ENCODE data around the gene CWC27. TPM values are rescaled to one million over a fixed set of nuclear protein-coding genes. Genes with fewer than 3 reads are reported as not detected.

The CWC27 gene
- total RNA-seq, 1 experiment from 2014 or later = 12.6 TPM

GRCh38 chr5:64859881-64860280 is 91.2 kb downstream of the CWC27 start:
- H3K4me2 ChIP-seq (ENCODE audit: low read length) = no peak overlapping the region
- no peak overlapping the region for H3K4me3 ChIP-seq (ENCODE audit: low read length)
- BruUV-seq (replicated peaks) = no TSS peak
- ATAC-seq (no peak), DNase-seq (no peak)
- no peaks in the 10 kb centered on the region for H3K36me3 ChIP-seq (ENCODE audit: low read depth, low read length)
- ChIA-PET POLR2A (ENCODE audit: unreplicated experiment) (no interaction called here), CTCF (no interaction called here)
- intact Hi-C loops (cut with micrococcal nuclease) = no loop called here
- H4K20me1 ChIP-seq (ENCODE audit: low read length) = no peaks in the 10 kb centered on the region
- TF ChIP-seq, protein P1, sequence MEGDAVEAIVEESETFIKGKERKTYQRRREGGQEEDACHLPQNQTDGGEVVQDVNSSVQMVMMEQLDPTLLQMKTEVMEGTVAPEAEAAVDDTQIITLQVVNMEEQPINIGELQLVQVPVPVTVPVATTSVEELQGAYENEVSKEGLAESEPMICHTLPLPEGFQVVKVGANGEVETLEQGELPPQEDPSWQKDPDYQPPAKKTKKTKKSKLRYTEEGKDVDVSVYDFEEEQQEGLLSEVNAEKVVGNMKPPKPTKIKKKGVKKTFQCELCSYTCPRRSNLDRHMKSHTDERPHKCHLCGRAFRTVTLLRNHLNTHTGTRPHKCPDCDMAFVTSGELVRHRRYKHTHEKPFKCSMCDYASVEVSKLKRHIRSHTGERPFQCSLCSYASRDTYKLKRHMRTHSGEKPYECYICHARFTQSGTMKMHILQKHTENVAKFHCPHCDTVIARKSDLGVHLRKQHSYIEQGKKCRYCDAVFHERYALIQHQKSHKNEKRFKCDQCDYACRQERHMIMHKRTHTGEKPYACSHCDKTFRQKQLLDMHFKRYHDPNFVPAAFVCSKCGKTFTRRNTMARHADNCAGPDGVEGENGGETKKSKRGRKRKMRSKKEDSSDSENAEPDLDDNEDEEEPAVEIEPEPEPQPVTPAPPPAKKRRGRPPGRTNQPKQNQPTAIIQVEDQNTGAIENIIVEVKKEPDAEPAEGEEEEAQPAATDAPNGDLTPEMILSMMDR (conservative IDR thresholded peaks at IDR 0.05; ENCODE audit: low read depth, low read length) = no peak
- TF ChIP-seq EZH2 (IDR thresholded peaks at IDR 0.05; ENCODE audit: low read length, unreplicated experiment) (no peak), EZH2phosphoT487 (IDR thresholded peaks at IDR 0.05; ENCODE audit: borderline replicate concordance, low read length) (no peak)
- no peaks in the 10 kb centered on the region for H3F3A ChIP-seq (ENCODE audit: low read length, unreplicated experiment)
- H3K9ac ChIP-seq (ENCODE audit: low read length) = no peak overlapping the region
- H3K27ac ChIP-seq (ENCODE audit: low read length) = no peak overlapping the region
- H3K27me3 ChIP-seq (ENCODE audit: low read length) = no peaks in the 10 kb centered on the region
- H3K4me1 ChIP-seq (ENCODE audit: insufficient read depth, low read length) = peaks cover 3% of the 10 kb centered on the region; the same call in 1 of the 2 replicates
- H3K9me2 ChIP-seq (replicated peaks; ENCODE audit: low read length) = no peaks in the 10 kb centered on the region
- H3K9me3 ChIP-seq (ENCODE audit: low read length) = no peaks in the 10 kb centered on the region
- no peak overlapping the region for H2AFZ ChIP-seq (ENCODE audit: low read length)
- H3K79me2 ChIP-seq (ENCODE audit: low read length) = no peaks in the 10 kb centered on the region

DNA sequence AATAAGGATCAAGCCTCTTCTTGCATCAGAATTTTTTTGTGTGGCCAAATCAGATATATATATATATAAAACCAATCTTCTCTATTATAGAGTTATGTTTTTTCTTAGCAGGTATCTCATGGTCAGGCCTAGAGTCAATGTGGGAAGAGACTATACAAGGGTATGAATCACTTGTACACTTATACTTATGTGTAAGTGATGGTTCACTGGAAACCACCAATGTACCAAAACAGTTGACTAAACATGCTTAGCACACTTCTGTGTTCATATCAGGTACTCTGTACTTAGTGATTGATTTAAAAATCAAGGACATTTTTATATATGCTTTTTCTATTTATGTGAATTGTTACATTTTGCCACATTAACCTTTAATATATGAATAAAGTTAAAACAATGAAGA is 92.6 kb downstream of the CWC27 start:
- TF ChIP-seq EZH2phosphoT487 (IDR thresholded peaks at IDR 0.05; ENCODE audit: borderline replicate concordance, low read length) = no peak
- TF ChIP-seq EZH2 (IDR thresholded peaks at IDR 0.05; ENCODE audit: low read length, unreplicated experiment) = no peak
- TF ChIP-seq, protein P1 (conservative IDR thresholded peaks at IDR 0.05; ENCODE audit: low read depth, low read length) = no peak
- no peaks in the 10 kb centered on the region for H4K20me1 ChIP-seq (ENCODE audit: low read length)
- no peaks in the 10 kb centered on the region for H3F3A ChIP-seq (ENCODE audit: low read length, unreplicated experiment)
- POLR2A ChIA-PET (ENCODE audit: unreplicated experiment) = no interaction called here
- H3K9me2 ChIP-seq (replicated peaks; ENCODE audit: low read length) = no peaks in the 10 kb centered on the region
- H3K27ac ChIP-seq (ENCODE audit: low read length) = no peak overlapping the region
- H3K27me3 ChIP-seq (ENCODE audit: low read length) = no peaks in the 10 kb centered on the region
- H3K4me2 ChIP-seq (ENCODE audit: low read length) = no peak overlapping the region
- ATAC-seq (no peak), DNase-seq (no peak)
- intact Hi-C loops (cut with micrococcal nuclease) = no loop called here
- CTCF ChIA-PET = no interaction called here
- no peak overlapping the region for H2AFZ ChIP-seq (ENCODE audit: low read length)
- H3K36me3 ChIP-seq (ENCODE audit: low read depth, low read length) = no peaks in the 10 kb centered on the region
- no peak overlapping the region for H3K4me3 ChIP-seq (ENCODE audit: low read length)
- BruUV-seq (replicated peaks) = no TSS peak
- H3K9me3 ChIP-seq (ENCODE audit: low read length) = no peaks in the 10 kb centered on the region
- H3K9ac ChIP-seq (ENCODE audit: low read length) = no peak overlapping the region
- no peaks in the 10 kb centered on the region for H3K79me2 ChIP-seq (ENCODE audit: low read length)
- H3K4me1 ChIP-seq (ENCODE audit: insufficient read depth, low read length) = peaks cover 5% of the 10 kb centered on the region; the same call in 1 of the 2 replicates

DNA sequence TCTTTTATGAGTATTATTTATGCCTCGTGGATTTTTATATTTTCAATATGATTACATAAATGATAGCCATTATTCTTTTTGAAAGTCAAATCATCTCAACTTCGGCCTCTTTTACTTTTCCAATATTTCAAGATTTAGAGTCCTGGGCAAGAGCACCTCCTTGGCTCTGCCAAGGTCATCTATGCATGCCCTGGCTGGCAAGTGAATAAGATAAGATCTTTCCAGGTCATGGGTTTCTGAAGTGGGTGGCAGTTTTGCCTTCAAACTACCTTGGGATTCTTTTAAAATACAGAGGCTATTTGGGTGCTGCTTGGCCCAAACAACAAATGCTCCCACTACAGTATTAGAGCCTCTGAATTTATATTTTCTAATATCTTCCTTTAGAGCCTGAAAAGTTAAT is 95.4 kb downstream of the CWC27 start:
- BruUV-seq (replicated peaks) = no TSS peak
- no peaks in the 10 kb centered on the region for H3K79me2 ChIP-seq (ENCODE audit: low read length)
- H3K4me3 ChIP-seq (ENCODE audit: low read length) = no peak overlapping the region
- H2AFZ ChIP-seq (ENCODE audit: low read length) = no peak overlapping the region
- H3K9ac ChIP-seq (ENCODE audit: low read length) = no peak overlapping the region
- no peaks in the 10 kb centered on the region for H3F3A ChIP-seq (ENCODE audit: low read length, unreplicated experiment)
- H3K9me3 ChIP-seq (ENCODE audit: low read length) = no peaks in the 10 kb centered on the region
- TF ChIP-seq EZH2phosphoT487 (IDR thresholded peaks at IDR 0.05; ENCODE audit: borderline replicate concordance, low read length) (no peak), EZH2 (IDR thresholded peaks at IDR 0.05; ENCODE audit: low read length, unreplicated experiment) (no peak)
- TF ChIP-seq, protein P1 (conservative IDR thresholded peaks at IDR 0.05; ENCODE audit: low read depth, low read length) = no peak
- H3K4me1 ChIP-seq (ENCODE audit: insufficient read depth, low read length) = peaks cover 7% of the 10 kb centered on the region; the same call in 1 of the 2 replicates
- no peaks in the 10 kb centered on the region for H4K20me1 ChIP-seq (ENCODE audit: low read length)
- ChIA-PET CTCF (no interaction called here), POLR2A (ENCODE audit: unreplicated experiment) (no interaction called here)
- intact Hi-C loops (cut with micrococcal nuclease) = no loop called here
- no peaks in the 10 kb centered on the region for H3K27me3 ChIP-seq (ENCODE audit: low read length)
- DNase-seq (no peak), ATAC-seq (no peak)
- H3K27ac ChIP-seq (ENCODE audit: low read length) = no peak overlapping the region
- no peaks in the 10 kb centered on the region for H3K9me2 ChIP-seq (replicated peaks; ENCODE audit: low read length)
- H3K4me2 ChIP-seq (ENCODE audit: low read length) = no peak overlapping the region
- no peaks in the 10 kb centered on the region for H3K36me3 ChIP-seq (ENCODE audit: low read depth, low read length)

Data from PC-3 (cell line).